Ascending aorta (tissue), 2 donors: Measurements from ENCODE around the gene PLCD1. TPM values are rescaled to one million over a fixed set of nuclear protein-coding genes. Genes with fewer than 3 reads are reported as not detected.

Experiments used
- DNase-seq, 2 donors: peaks; one replicate each; pipeline ENCODE4 v3.0.0-alpha.2; 2019; ENCODE audit warnings: low spot score in 2 of 2
- H3K27ac ChIP-seq, 2 donors: fragments of 200-600 bp; sonication (generic); one replicate each; pipeline ENCODE4 v1.5.1; 2016 to 2017; ENCODE audit warnings: mild to moderate bottlenecking in 1 of 2
- H3K27me3 ChIP-seq: fragments of 200-600 bp; sonication (generic); one replicate; pipeline ENCODE4 v1.5.1; 2017
- H3K36me3 ChIP-seq, 2 donors: fragments of 200-600 bp; sonication (generic); one replicate each; pipeline ENCODE4 v1.5.1; 2016
- H3K4me1 ChIP-seq, 2 donors: fragments of 200-600 bp; sonication (generic); one replicate each; pipeline ENCODE4 v1.5.1; 2016 to 2017; ENCODE audit warnings: mild to moderate bottlenecking in 1 of 2
- H3K4me3 ChIP-seq, 2 donors: fragments of 200-600 bp; sonication (generic); one replicate each; pipeline ENCODE4 v1.5.1; 2016 to 2017; ENCODE audit warnings: mild to moderate bottlenecking in 1 of 2
- H3K9me3 ChIP-seq, 2 donors: fragments of 200-600 bp; sonication (generic); one replicate each; pipeline ENCODE4 v1.5.1; 2016
- intact Hi-C: fragments of 100-400 bp; cut with DNase I; formaldehyde crosslinking; loops from one replicate; pipeline ENCODE4 v1.15.1; 2023
- total RNA-seq: library from RNA; depleted of rRNA; stranded (reverse); fragments of >200 nt; gene quantifications from one replicate; pipeline ENCODE4 v1.1.0, GENCODE V29; 2016
- TF ChIP-seq, protein P1 (sequence below), 3 experiments: fragments of 200-600 bp in 2 of 3; fragments of 450-650 bp in 1 of 3; sonication (generic) in 2 of 3; IDR thresholded peaks; one replicate each; pipeline ENCODE4 v1.5.1; 2016 to 2019; ENCODE audit warnings: antibody characterized with exemption in 3 of 3, mild to moderate bottlenecking in 1 of 3, moderate library complexity in 1 of 3

Gene PLCD1
- total RNA-seq, 1 donor from 2014 or later: 167 TPM

DNA sequence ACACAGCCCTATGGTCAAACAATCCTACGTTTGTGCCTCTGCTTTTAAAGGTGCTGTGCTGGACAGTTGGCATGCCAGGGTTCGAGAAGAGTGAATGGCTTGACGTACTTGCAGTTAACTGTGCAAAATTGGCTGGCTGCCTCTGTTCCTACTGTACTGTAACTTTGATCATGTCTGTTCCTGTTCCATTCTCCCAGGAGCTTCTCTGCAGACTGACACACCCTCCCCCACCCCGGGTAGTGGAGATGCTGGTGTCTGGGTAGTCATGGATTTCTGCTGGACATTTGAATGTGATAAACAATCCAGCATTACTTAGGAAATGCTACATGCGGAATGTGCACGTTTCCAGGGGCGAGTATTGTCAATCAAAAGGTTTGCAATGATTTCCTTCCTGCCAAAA, 45.4 kb downstream of the PLCD1 start:
- intact Hi-C loops: no loop called here
- Histone ChIP-seq H3K36me3 (peaks cover 25 to 29% of the 10 kb centered on the region in 2 donors), H3K27ac (no peak overlapping the region), H3K4me1 (no peaks in the 10 kb centered on the region), H3K27me3 (no peaks in the 10 kb centered on the region), H3K9me3 (no peaks in the 10 kb centered on the region), H3K4me3 (no peak overlapping the region)
- TF ChIP-seq, protein P1, sequence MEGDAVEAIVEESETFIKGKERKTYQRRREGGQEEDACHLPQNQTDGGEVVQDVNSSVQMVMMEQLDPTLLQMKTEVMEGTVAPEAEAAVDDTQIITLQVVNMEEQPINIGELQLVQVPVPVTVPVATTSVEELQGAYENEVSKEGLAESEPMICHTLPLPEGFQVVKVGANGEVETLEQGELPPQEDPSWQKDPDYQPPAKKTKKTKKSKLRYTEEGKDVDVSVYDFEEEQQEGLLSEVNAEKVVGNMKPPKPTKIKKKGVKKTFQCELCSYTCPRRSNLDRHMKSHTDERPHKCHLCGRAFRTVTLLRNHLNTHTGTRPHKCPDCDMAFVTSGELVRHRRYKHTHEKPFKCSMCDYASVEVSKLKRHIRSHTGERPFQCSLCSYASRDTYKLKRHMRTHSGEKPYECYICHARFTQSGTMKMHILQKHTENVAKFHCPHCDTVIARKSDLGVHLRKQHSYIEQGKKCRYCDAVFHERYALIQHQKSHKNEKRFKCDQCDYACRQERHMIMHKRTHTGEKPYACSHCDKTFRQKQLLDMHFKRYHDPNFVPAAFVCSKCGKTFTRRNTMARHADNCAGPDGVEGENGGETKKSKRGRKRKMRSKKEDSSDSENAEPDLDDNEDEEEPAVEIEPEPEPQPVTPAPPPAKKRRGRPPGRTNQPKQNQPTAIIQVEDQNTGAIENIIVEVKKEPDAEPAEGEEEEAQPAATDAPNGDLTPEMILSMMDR (IDR thresholded peaks at IDR 0.05): no peak
- DNase-seq: no peak

DNA sequence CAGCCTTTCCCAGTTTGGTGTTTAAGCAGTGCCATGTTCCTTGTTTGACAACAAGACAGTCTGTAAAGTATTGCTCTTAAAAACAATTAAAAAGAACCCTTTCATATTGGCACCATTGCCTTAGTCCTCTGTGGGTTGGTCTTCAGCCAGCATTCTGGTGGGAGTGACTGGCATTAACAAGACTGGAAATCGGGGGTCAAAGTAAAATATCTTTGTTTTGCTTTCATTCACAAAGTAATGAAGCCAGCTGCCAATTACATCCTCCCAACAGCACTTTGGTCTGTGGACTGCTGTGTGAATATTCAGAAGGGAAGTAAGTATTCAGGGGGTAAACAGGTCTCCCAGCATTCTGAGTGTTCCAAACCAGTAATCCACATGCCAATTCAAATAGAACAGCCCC, 47.1 kb downstream of the PLCD1 start:
- Histone ChIP-seq H3K36me3 (peaks cover 25 to 30% of the 10 kb centered on the region in 2 donors), H3K27me3 (no peaks in the 10 kb centered on the region), H3K27ac (no peak overlapping the region), H3K9me3 (no peaks in the 10 kb centered on the region), H3K4me1 (no peaks in the 10 kb centered on the region), H3K4me3 (no peak overlapping the region)
- DNase-seq: no peak
- intact Hi-C loops: no loop called here
- TF ChIP-seq, protein P1 (IDR thresholded peaks at IDR 0.05): no peak

DNA sequence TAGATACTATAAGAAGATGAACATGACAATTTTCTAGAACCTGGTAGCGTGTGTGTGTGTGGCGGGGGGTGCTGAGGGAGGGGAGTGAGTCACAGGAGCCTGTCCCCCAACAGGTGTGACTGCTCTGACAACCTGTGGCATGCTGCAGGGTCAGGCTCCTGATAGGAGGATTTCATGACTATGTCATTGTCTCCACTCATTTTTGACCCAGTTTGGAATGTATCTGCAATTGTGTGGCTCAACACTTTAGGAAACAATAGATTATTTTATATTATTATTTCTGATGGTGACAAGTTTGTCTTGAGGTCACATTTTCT, 48.1 kb downstream of the PLCD1 start:
- H3K27me3 ChIP-seq: no peaks in the 10 kb centered on the region
- peaks cover 30 to 40% of the 10 kb centered on the region in 2 donors for H3K36me3 ChIP-seq
- intact Hi-C loops: no loop called here

DNA sequence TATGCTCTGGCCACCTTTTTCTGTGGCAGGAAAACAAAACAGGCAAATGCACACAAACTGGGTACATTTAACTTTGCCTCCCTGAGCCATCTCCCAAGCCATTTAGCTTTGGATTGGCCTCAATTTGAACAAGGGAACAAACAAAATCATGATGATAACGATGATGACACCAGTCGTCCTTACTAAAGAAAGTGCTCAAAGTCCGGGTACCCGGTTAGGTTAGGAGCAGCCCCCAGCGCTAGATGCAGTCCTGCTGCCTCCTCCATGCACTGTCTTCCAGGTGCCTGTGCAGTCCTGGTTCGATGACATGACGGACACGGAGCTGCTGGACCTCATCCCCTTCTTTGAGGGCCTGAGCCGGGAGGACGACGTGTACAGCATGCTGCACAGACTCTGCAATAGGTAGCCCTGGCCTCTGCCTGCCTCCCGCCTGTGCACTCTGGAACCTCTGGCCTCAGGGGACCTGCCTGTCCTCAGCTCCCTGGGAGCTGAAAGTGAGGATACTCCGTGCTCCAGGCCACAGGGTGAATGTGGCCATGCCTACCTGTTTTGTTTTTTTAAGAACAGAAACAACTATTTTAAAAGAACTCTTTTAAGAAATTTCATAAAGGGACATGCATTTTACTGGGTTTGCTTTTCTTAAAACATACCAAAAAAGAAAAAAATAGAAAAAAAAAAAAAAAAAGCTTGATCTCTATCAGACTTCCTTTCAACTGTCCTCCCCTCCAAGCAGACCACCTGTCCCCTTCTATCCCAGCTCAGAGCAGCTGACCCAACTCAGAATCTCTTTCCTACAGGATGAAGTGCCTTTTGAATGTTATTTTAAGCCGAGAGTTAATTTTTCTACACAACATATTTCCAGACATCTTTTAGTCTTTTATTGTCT, 48.7 kb downstream of the PLCD1 start:
- intact Hi-C loops: no loop called here

More for the DNA sequence above, 48.1 kb downstream of the PLCD1 start:
- Histone ChIP-seq H3K4me3 (no peak overlapping the region), H3K27ac (no peak overlapping the region), H3K4me1 (no peaks in the 10 kb centered on the region), H3K9me3 (no peaks in the 10 kb centered on the region)
- no peak for DNase-seq
- TF ChIP-seq, protein P1 (IDR thresholded peaks at IDR 0.05): no peak

DNA sequence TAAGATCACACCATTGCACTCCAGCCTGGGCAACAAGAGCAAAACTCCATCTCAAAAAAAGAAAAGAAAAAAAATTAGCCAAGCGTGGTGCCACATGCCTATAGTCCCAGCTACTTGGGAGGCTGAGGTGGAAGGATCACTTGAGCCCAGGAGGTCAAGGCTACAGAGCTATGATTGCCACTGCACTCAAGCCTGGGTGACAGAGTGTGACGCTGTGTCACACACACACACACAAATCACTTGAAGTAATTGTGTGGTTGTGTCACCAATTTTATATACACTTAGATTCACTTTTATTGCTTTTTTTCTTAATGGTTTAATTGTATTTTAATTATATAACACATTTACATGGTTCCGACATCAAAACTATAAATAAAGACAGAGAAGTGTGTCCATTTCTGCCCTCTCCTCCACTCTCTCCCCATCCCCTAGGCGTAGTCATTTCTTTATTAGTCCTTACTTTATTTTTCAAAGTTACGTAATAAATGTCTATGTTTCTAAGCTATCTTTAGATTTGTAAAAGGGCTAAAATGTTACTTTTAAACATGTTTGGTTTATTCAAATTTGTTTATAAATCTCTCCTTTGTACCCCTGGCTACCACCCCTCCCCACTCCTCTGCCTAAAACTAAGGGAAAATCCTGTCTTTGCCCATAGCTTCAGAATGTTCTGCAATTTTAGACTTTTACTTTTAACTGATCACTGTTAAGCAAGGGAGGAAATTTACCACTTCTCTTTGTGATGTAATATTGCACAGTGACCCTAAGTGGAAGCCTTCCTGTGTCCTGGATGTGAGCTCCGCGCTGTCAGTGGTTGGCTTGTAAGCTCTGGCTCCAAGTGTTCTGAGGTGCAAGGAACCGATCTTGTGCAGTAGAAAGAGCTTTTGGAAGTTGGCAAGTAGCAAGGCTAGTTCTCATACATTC, 49.6 kb downstream of the PLCD1 start:
- TF ChIP-seq, protein P1 (IDR thresholded peaks at IDR 0.05): no peak
- Histone ChIP-seq H3K4me1 (no peaks in the 10 kb centered on the region), H3K36me3 (peaks cover 38 to 48% of the 10 kb centered on the region in 2 donors), H3K27ac (no peak overlapping the region), H3K4me3 (no peak overlapping the region), H3K9me3 (no peaks in the 10 kb centered on the region), H3K27me3 (no peaks in the 10 kb centered on the region)
- DNase-seq: no peak
- intact Hi-C loops: no loop called here

More for the DNA sequence above, 48.7 kb downstream of the PLCD1 start:
- Histone ChIP-seq H3K4me1 (no peaks in the 10 kb centered on the region), H3K27ac (no peak overlapping the region), H3K4me3 (no peak overlapping the region), H3K36me3 (peaks cover 36 to 46% of the 10 kb centered on the region in 2 donors), H3K9me3 (no peaks in the 10 kb centered on the region), H3K27me3 (no peaks in the 10 kb centered on the region)
- TF ChIP-seq, protein P1 (IDR thresholded peaks at IDR 0.05): no peak
- no peak for DNase-seq
